ENCODE measurements around the gene VRTN. TPM values are rescaled to one million over a fixed set of nuclear protein-coding genes. Genes with fewer than 3 reads are reported as not detected.

The VRTN gene
- total and polyA plus RNA-seq, 2 of the 8 experiments (the other 6 are each of a cell fraction or from before 2014, with no cell fraction given): 133 to 148 TPM

DNA sequence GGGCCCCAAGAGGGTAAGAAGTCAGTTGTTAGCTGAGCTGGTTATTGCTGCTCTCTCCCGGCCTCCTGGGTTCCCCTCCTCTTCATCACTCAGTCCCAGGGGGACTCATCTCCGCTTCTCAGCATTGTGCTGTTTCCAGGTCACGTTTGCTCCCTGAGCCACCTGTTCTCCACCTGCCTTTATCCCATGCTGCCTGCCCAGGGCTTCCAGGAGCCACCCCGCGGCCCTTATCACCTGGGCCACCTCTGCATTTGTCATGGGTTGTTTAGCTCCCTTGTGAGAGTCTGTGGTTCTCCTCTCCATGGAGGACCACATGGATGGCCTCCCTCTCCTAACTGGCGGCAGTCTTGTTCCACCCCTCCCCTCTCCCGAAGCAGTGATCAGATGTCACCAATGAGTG, 41.7 kb downstream of the VRTN start (continued):
- TF ChIP-seq, protein P1, sequence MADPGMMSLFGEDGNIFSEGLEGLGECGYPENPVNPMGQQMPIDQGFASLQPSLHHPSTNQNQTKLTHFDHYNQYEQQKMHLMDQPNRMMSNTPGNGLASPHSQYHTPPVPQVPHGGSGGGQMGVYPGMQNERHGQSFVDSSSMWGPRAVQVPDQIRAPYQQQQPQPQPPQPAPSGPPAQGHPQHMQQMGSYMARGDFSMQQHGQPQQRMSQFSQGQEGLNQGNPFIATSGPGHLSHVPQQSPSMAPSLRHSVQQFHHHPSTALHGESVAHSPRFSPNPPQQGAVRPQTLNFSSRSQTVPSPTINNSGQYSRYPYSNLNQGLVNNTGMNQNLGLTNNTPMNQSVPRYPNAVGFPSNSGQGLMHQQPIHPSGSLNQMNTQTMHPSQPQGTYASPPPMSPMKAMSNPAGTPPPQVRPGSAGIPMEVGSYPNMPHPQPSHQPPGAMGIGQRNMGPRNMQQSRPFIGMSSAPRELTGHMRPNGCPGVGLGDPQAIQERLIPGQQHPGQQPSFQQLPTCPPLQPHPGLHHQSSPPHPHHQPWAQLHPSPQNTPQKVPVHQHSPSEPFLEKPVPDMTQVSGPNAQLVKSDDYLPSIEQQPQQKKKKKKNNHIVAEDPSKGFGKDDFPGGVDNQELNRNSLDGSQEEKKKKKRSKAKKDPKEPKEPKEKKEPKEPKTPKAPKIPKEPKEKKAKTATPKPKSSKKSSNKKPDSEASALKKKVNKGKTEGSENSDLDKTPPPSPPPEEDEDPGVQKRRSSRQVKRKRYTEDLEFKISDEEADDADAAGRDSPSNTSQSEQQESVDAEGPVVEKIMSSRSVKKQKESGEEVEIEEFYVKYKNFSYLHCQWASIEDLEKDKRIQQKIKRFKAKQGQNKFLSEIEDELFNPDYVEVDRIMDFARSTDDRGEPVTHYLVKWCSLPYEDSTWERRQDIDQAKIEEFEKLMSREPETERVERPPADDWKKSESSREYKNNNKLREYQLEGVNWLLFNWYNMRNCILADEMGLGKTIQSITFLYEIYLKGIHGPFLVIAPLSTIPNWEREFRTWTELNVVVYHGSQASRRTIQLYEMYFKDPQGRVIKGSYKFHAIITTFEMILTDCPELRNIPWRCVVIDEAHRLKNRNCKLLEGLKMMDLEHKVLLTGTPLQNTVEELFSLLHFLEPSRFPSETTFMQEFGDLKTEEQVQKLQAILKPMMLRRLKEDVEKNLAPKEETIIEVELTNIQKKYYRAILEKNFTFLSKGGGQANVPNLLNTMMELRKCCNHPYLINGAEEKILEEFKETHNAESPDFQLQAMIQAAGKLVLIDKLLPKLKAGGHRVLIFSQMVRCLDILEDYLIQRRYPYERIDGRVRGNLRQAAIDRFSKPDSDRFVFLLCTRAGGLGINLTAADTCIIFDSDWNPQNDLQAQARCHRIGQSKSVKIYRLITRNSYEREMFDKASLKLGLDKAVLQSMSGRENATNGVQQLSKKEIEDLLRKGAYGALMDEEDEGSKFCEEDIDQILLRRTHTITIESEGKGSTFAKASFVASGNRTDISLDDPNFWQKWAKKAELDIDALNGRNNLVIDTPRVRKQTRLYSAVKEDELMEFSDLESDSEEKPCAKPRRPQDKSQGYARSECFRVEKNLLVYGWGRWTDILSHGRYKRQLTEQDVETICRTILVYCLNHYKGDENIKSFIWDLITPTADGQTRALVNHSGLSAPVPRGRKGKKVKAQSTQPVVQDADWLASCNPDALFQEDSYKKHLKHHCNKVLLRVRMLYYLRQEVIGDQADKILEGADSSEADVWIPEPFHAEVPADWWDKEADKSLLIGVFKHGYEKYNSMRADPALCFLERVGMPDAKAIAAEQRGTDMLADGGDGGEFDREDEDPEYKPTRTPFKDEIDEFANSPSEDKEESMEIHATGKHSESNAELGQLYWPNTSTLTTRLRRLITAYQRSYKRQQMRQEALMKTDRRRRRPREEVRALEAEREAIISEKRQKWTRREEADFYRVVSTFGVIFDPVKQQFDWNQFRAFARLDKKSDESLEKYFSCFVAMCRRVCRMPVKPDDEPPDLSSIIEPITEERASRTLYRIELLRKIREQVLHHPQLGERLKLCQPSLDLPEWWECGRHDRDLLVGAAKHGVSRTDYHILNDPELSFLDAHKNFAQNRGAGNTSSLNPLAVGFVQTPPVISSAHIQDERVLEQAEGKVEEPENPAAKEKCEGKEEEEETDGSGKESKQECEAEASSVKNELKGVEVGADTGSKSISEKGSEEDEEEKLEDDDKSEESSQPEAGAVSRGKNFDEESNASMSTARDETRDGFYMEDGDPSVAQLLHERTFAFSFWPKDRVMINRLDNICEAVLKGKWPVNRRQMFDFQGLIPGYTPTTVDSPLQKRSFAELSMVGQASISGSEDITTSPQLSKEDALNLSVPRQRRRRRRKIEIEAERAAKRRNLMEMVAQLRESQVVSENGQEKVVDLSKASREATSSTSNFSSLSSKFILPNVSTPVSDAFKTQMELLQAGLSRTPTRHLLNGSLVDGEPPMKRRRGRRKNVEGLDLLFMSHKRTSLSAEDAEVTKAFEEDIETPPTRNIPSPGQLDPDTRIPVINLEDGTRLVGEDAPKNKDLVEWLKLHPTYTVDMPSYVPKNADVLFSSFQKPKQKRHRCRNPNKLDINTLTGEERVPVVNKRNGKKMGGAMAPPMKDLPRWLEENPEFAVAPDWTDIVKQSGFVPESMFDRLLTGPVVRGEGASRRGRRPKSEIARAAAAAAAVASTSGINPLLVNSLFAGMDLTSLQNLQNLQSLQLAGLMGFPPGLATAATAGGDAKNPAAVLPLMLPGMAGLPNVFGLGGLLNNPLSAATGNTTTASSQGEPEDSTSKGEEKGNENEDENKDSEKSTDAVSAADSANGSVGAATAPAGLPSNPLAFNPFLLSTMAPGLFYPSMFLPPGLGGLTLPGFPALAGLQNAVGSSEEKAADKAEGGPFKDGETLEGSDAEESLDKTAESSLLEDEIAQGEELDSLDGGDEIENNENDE (IDR thresholded peaks at IDR 0.05; ENCODE audit: insufficient replicate concordance, low read length): no peak
- TF ChIP-seq CHD1 (IDR thresholded peaks at IDR 0.05; ENCODE audit: low read depth, low read length) (no peak), TAF1 (IDR thresholded peaks at IDR 0.05; ENCODE audit: low read depth, low read length) (no peak), KDM5A (IDR thresholded peaks at IDR 0.05; ENCODE audit: low read length) (no peak), SRF (IDR thresholded peaks at IDR 0.05; ENCODE audit: low read depth, low read length) (no peak), HDAC6 (IDR thresholded peaks at IDR 0.05; ENCODE audit: low read depth, low read length) (no peak), KDM1A (IDR thresholded peaks at IDR 0.05; ENCODE audit: borderline replicate concordance, low read length) (no peak), CTBP2 (IDR thresholded peaks at IDR 0.05; ENCODE audit: borderline replicate concordance, insufficient read depth, insufficient read length, low read length) (no peak), JUN (IDR thresholded peaks at IDR 0.05; ENCODE audit: low read depth, low read length) (no peak), YY1 (IDR thresholded peaks at IDR 0.05; ENCODE audit: low read depth, low read length) (no peak), EZH2 (IDR thresholded peaks at IDR 0.05; ENCODE audit: low read depth, low read length, severe bottlenecking) (no peak)
